ENCODE data around the gene GPR137.
"Not testable (repeated sequence)": the region's sequence is repeated elsewhere in the genome, so short reads cannot be mapped to it uniquely, and the experiment has no call there.

GPR137 gene

DNA sequence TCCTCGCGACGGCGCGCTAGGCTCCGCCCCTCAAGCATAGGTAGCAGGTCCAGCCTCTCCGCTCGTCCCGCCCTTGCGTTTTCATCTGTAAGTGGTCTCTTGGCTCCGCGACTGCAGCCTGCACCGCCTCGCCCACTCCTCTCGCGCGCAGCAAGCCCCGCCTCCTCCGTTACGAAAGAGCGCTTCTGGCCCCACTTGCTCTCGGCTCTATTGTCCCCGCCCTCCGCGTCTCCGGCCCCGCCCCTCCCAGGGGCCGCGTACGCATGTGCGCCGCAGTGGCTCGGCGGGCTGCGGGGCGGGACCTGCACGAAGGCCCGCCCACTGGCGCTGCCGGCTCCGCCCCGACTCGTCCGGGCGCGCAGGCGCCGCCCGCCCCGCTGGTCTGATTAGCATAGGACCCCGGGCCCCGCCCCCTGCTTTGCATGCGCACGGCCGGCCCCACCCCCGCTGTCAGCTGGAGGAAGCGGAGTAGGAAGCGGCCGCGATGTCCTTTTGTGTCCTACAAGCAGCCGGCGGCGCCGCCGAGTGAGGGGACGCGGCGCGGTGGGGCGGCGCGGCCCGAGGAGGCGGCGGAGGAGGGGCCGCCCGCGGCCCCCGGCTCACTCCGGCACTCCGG, 19.5 kb downstream of the GPR137 start, which contains the start of gene ESRRA:
Gene ESRRA (plus strand): TSS at position 450 of the 616 bp plus-strand sequence. CDS start 1,656 bp downstream, outside the sequence.
- DNase-seq: peak; percentile 100

GRCh38 chr11:64305691-64306562, 20.3 kb downstream of the GPR137 start:
- DNase-seq: peak; percentile 62

GRCh38 chr11:64306563-64306875, 20.9 kb downstream of the GPR137 start:
- no peak for DNase-seq

DNA sequence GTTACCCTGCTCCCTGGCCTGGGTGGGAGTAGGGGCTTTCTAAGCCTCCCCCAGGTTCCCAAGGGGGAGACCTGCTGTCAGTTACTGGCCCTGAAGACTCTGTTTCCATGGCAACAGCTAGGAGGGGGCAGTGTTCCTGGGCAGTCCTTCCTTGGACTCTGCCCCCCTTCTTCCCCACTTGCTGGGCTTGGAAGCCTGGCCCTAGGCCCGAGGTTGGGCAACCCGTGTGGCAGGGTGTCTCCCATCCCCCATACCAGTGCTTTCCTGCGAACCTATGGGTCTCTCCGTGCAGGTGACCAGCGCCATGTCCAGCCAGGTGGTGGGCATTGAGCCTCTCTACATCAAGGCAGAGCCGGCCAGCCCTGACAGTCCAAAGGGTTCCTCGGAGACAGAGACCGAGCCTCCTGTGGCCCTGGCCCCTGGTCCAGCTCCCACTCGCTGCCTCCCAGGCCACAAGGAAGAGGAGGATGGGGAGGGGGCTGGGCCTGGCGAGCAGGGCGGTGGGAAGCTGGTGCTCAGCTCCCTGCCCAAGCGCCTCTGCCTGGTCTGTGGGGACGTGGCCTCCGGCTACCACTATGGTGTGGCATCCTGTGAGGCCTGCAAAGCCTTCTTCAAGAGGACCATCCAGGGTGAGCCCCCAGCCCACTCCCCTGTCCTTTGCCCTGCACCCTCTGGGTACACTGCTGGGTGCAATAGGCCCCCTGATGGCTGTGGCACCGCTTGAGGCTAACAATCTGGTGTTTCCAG, 21.4 kb downstream of the GPR137 start:
- DNase-seq: no peak

DNA sequence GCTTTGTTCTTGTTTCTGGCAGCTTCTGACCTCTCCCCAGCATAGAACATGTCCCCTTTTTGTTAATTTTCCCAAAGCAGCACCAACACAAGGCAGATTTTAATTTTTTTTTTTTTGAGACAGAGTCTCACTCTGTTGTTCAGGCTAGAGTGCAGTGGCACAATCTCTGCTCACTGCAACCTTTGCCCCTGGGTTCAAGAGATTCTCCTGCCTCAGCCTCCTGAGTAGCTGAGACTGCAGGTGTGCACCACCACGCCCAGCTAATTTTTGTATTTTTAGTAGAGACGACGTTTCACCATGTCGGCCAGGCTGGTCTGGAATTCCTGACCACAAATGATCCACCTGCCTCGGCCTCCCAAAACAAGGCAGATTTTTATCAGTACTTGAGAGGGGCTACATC, 22.1 kb downstream of the GPR137 start:
- DNase-seq: not testable (repeated sequence)

- DNase-seq: no peak
Measured at GRCh38 chr11:64312947-64313346, 27.3 kb downstream of the GPR137 start.

- DNase-seq: no peak
Measured at GRCh38 chr11:64313491-64314145, 28.0 kb downstream of the GPR137 start.

DNA sequence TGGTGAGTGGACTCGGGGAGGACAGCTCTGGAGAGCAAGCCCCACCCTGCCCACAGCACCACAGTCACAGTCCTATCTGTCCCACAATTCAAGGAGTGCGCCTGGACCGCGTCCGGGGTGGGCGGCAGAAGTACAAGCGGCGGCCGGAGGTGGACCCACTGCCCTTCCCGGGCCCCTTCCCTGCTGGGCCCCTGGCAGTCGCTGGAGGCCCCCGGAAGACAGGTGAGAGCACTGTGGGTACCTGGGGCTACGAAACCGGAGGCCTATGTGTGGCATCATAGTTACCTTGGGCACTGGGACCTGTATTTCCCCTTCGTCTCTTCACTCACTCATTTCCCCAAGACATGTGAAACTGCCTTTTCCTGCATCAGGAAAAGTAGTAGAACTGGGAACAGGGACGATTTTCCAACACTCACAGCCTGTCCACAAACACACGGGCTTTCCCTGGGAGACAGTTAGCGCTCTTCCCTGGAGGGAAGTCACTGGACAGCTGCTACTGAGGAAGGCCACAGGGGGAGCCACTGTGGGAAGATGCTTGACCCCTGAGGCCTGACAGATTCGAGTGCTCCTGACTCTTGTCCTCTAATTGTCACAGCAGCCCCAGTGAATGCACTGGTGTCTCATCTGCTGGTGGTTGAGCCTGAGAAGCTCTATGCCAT, 28.6 kb downstream of the GPR137 start:
- no peak for DNase-seq

DNA sequence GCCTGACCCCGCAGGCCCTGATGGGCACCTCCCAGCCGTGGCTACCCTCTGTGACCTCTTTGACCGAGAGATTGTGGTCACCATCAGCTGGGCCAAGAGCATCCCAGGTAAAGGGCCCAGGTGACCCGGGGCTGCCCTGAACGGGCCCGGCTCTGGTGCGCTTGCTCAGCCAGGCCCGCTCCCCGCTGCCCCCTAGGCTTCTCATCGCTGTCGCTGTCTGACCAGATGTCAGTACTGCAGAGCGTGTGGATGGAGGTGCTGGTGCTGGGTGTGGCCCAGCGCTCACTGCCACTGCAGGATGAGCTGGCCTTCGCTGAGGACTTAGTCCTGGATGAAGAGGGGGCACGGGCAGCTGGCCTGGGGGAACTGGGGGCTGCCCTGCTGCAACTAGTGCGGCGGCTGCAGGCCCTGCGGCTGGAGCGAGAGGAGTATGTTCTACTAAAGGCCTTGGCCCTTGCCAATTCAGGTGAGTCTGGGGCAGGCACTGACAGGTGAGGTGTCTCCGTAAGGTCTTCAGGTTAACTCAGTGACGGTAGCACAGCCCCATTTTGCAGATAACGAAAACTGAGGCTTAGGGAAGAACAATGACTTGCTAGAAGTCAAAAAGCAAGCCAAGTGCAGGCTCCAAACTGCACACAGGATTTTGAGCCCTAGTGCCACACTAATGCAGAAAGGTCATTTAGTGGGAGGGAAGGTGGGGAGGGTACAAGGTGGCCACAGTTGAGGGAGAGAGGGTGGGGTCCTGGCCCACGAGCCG, 29.3 kb downstream of the GPR137 start:
- DNase-seq: no peak

DNA sequence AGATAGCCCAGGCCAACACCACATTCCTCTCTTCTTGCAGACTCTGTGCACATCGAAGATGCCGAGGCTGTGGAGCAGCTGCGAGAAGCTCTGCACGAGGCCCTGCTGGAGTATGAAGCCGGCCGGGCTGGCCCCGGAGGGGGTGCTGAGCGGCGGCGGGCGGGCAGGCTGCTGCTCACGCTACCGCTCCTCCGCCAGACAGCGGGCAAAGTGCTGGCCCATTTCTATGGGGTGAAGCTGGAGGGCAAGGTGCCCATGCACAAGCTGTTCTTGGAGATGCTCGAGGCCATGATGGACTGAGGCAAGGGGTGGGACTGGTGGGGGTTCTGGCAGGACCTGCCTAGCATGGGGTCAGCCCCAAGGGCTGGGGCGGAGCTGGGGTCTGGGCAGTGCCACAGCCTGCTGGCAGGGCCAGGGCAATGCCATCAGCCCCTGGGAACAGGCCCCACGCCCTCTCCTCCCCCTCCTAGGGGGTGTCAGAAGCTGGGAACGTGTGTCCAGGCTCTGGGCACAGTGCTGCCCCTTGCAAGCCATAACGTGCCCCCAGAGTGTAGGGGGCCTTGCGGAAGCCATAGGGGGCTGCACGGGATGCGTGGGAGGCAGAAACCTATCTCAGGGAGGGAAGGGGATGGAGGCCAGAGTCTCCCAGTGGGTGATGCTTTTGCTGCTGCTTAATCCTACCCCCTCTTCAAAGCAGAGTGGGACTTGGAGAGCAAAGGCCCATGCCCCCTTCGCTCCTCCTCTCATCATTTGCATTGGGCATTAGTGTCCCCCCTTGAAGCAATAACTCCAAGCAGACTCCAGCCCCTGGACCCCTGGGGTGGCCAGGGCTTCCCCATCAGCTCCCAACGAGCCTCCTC, 30.2 kb downstream of the GPR137 start:
- not testable (repeated sequence) for DNase-seq

GRCh38 chr11:64316672-64317324, 31.1 kb downstream of the GPR137 start:
- no peak for DNase-seq

GRCh38 chr11:64317325-64317960, 31.8 kb downstream of the GPR137 start, which contains the start of gene TRMT112:
TRMT112 (minus strand) TSS chr11:64317559; CDS start chr11:64317526, 33 bp downstream.
- peak; percentile 92 for DNase-seq

DNA sequence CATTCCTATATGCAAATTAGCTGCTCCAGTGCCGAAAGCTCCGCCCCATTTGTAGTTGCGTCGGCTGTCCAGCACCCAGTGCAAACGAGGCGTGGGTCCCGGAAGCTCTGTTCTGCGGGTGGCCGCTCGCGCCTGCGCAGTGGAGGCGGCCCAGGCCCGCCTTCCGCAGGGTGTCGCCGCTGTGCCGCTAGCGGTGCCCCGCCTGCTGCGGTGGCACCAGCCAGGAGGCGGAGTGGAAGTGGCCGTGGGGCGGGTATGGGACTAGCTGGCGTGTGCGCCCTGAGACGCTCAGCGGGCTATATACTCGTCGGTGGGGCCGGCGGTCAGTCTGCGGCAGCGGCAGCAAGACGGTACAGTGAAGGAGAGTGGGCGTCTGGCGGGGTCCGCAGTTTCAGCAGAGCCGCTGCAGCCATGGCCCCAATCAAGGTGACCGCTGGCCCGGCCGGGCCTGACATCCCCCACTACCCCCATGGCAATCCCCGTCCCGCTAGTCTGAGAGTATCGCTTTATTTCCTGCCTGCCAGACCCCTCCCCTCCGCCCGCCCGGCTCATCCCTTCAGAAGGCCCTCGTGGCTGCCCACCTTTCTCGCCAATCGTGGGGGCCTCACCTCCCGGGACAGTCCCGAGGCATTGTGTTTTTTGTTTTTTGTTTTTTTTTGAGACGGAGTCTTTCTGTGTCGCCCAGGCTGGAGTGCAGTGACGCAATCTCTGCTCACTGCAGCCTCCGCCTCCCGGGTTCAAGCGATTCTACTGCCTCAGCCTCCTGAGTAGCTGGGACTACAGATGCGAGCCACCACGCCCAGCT, 32.5 kb downstream of the GPR137 start, which contains the start of gene PRDX5:
Gene PRDX5 (plus strand): TSS at position 161 of the 805 bp plus-strand sequence. CDS start 95 bp downstream, at position 256.
- peak; percentile 86 for DNase-seq

- no peak for DNase-seq
Measured at GRCh38 chr11:64318766-64319761, 33.4 kb downstream of the GPR137 start.

GRCh38 chr11:64320556-64320955, 34.9 kb downstream of the GPR137 start:
- DNase-seq: no peak

GRCh38 chr11:64321026-64321425, 35.4 kb downstream of the GPR137 start:
- no peak for DNase-seq

GRCh38 chr11:64321533-64321932, 35.9 kb downstream of the GPR137 start:
- DNase-seq: no peak
